BE2C (cell line): ENCODE results near the gene RPL36AL.

ENCODE experiments used
- DNase-seq: peaks from one replicate; pipeline ENCODE4 v3.0.0-alpha.2; 2020
- H3K27me3 ChIP-seq: fragments of 250-450 bp; sonication (Bioruptor Pico); 2 replicates; pipeline ENCODE4 v1.5.1; 2020; ENCODE audit warnings: mild to moderate bottlenecking
- H3K36me3 ChIP-seq: fragments of 250-450 bp; sonication (Bioruptor Pico); 2 replicates; pipeline ENCODE4 v1.5.1; 2020; ENCODE audit warnings: mild to moderate bottlenecking
- H3K4me1 ChIP-seq: fragments of 250-450 bp; sonication (Bioruptor Pico); 2 replicates; pipeline ENCODE4 v1.5.1; 2020
- H3K4me3 ChIP-seq: 2 replicates; pipeline ENCODE4 v1.5.1; 2011; ENCODE audit warnings: low read depth, low read length
- H3K9me3 ChIP-seq: fragments of 250-450 bp; sonication (Bioruptor Pico); 2 replicates; pipeline ENCODE4 v1.5.1; 2020
- TF ChIP-seq, protein P1 (sequence below): IDR thresholded peaks from 2 replicates; pipeline ENCODE4 v1.5.1; 2012; ENCODE audit warnings: mild to moderate bottlenecking, low read depth, low read length

Gene RPL36AL

DNA sequence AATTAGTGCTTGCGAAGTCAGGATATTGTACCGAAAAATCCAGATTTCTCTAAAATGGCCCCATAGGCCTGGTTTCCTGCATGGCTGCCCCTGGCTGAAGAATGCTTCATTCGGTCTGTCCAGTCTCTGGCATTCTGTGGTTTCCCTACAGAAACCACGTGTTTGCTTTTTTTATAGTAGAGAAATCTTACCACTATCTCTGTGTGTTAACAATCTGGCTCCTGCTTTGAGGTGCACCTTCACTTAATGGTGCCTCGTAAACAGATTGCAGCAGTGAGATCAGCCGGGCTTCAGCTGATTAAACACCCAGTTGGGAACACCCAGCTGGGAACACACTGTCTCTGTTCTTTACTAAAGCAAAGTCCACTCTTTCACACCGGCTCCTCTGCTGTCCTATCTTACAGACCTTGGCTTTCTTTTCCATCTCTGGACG lies 21.3 kb upstream of the RPL36AL start:
- DNase-seq, result no peak
- H3K4me1 ChIP-seq, result no peaks in the 10 kb centered on the region
- no peaks in the 10 kb centered on the region for H3K9me3 ChIP-seq
- H3K4me3 ChIP-seq, result no peak overlapping the region
- no peaks in the 10 kb centered on the region for H3K27me3 ChIP-seq
- H3K36me3 ChIP-seq, result peaks cover 13% of the 10 kb centered on the region
- TF ChIP-seq, protein P1, sequence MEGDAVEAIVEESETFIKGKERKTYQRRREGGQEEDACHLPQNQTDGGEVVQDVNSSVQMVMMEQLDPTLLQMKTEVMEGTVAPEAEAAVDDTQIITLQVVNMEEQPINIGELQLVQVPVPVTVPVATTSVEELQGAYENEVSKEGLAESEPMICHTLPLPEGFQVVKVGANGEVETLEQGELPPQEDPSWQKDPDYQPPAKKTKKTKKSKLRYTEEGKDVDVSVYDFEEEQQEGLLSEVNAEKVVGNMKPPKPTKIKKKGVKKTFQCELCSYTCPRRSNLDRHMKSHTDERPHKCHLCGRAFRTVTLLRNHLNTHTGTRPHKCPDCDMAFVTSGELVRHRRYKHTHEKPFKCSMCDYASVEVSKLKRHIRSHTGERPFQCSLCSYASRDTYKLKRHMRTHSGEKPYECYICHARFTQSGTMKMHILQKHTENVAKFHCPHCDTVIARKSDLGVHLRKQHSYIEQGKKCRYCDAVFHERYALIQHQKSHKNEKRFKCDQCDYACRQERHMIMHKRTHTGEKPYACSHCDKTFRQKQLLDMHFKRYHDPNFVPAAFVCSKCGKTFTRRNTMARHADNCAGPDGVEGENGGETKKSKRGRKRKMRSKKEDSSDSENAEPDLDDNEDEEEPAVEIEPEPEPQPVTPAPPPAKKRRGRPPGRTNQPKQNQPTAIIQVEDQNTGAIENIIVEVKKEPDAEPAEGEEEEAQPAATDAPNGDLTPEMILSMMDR, result no peak

DNA sequence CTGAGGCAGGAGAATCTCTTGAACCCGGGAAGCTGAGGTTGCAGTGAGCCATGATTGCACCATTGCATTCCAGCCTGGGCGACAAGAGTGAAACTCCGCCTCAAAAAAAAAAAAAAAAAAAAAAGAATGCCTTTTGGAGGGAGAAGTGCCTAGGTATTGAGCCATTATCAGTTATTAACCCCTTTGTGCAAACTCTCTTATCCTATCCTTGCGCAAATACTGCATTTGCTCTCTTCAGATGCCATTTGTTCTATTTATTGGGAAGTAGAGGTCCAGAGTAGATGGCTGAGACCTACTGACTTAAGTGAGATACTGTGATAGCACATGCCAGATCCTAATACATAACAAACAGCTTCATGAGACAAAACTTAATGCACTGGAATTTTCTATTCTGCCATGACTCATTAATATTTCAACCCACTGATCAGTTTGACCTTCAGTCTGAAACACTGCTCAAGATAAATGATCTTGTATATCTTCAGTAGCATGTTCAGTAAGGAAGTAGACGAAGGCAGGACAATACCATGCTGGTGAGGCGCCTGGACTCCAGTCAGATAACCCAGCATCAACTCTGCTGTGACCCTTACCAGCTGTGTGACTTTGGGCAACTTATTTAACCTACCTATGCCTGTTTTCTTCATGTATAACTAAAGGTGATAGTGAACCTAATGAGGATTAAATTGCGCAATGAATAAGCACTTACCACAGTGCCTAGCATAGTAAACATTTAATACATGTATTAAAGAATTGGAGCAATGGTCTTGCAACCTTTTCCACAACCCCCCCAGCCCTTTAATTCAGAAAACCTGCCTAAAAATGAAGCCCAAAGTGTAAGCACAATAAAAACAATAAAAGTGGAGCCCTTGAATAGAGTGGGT lies 20.4 kb upstream of the RPL36AL start:
- TF ChIP-seq, protein P1, result no peak

DNA sequence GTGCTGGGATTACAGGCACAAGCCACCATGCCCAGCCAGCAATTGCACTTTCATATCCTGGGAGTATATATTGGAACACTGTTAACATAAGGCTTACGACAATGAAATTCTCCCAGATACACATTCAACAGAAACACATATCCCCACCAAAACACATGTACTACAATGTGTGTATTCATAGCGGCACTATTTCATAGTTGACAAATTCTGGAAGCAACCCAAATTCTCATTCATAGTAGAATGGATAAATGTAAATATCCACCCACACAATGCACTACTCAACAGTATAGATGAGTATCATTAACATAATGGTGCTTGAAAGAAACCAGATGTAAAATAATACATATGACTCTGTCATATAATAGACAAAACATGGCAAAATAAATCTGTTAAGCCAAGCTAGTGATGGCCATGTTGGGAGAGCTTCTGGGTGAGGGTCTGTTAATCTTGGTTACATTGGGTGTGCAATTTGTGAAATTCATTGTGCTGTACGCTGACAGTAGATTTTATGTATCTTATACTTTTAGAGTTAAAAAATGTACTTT lies 17.2 kb upstream of the RPL36AL start:
- TF ChIP-seq, protein P1, result no peak
- Histone ChIP-seq H3K9me3 (no peaks in the 10 kb centered on the region), H3K4me1 (no peaks in the 10 kb centered on the region), H3K27me3 (no peaks in the 10 kb centered on the region), H3K4me3 (no peak overlapping the region), H3K36me3 (peaks cover 23% of the 10 kb centered on the region)
- DNase-seq, result no peak

More for the DNA sequence above, 20.4 kb upstream of the RPL36AL start:
- Histone ChIP-seq H3K9me3 (no peaks in the 10 kb centered on the region), H3K4me3 (no peak overlapping the region), H3K4me1 (no peaks in the 10 kb centered on the region), H3K36me3 (peaks cover 19% of the 10 kb centered on the region), H3K27me3 (no peaks in the 10 kb centered on the region)
- DNase-seq, result no peak

DNA sequence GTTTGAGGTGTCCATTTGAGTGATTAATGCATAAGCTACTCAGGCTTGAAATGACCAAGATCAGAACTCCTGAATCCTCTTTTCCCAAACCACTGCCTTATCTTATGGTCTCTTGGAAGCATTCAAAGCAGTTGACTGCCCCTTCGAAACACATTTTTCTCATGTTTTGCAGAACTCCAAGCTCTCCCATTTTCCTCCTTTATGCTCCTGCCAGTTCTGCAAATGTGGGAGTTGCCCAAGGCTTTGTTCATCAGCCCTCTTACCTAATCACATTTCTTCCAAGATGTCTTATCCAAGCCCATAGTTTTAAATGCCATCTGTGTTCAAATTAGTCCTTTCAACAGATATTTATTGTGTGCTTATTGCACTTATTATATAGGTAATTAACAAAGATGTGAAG lies 16.4 kb upstream of the RPL36AL start:
- H3K36me3 ChIP-seq, result peaks cover 23% of the 10 kb centered on the region

DNA sequence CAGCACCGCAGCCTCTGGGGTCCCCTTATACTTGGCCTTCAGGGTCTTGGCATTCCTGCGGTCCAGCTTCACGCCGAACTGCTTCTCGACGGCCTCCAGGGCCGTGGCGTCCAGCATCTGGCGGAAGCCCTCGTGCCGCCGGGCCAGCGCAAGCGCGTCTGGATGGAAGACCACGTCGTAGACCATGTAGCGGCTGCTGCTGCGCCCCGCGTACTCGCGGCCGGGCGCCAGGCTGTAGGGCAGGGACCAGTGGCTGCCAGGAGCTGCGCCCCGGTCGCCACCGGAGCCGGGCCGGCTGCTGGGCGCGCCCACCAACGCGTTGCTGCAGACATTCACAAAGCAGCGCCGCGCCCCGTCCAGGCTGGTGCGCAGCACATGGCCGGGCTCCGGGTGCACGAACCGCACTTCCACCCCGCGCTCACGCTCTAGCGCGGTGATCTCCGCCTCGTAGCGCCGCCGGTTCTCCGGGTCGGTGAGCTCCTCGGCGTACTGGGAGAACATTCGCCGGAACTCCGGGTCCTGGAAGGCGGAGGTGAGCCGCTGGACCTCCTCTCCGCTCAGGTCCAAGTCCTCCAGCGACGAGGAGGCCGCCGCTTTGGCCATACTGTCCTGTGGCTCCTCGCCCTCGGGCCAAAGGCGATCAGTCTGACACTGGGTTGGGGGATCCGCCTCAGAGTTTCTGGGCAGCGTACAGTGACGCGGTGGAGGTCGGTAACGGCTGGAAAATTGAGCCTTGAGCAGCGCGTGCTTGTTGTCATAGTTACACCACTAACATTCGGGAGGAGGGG lies 14.3 kb upstream of the RPL36AL start, which contains the start of gene DNAAF2:
TSS of gene DNAAF2 (minus strand) at position 698 of the 788 bp plus-strand sequence. CDS start at position 603, 95 bp downstream.
- Histone ChIP-seq H3K27me3 (no peaks in the 10 kb centered on the region), H3K4me3 (peak within 1 kb of the TSS; percentile 100), H3K9me3 (no peaks in the 10 kb centered on the region), H3K4me1 (no peaks in the 10 kb centered on the region), H3K36me3 (peaks cover 25% of the 10 kb centered on the region)
- TF ChIP-seq, protein P1, result no peak
- peak; percentile 66 for DNase-seq

More for the DNA sequence above, 16.4 kb upstream of the RPL36AL start:
- H3K27me3 ChIP-seq, result no peaks in the 10 kb centered on the region
- H3K9me3 ChIP-seq, result no peaks in the 10 kb centered on the region
- TF ChIP-seq, protein P1, result no peak
- H3K4me1 ChIP-seq, result no peaks in the 10 kb centered on the region
- no peak overlapping the region for H3K4me3 ChIP-seq
- DNase-seq, result no peak
